Measurements from ENCODE around the gene PRRT3.

Gene PRRT3

GRCh38 chr3:9965200-9965875, 13.1 kb upstream of the PRRT3 start:
- CTCF ChIA-PET = no interaction called here
- POLR2A ChIA-PET = no interaction called here
- no peak for TF ChIP-seq FOXK2 (IDR thresholded peaks at IDR 0.05)
- TF ChIP-seq FOXA1 (IDR thresholded peaks at IDR 0.05) = no peak
- no peak for TF ChIP-seq FOXM1 (IDR thresholded peaks at IDR 0.05; ENCODE audit: borderline replicate concordance)
- TF ChIP-seq L3MBTL2 (conservative IDR thresholded peaks at IDR 0.05) = no peak
- TF ChIP-seq ELF4 (IDR thresholded peaks at IDR 0.05) = no peak
- TF ChIP-seq SP1 (IDR thresholded peaks at IDR 0.05) = no peak
- DNase-seq (ENCODE audit: extremely low spot score) = no peak

GRCh38 chr3:9957214-9957613, 5.0 kb upstream of the PRRT3 start:
- TF ChIP-seq TARDBP (IDR thresholded peaks at IDR 0.05) (no peak), HDGF (IDR thresholded peaks at IDR 0.05; ENCODE audit: borderline replicate concordance) (no peak), LEF1 (IDR thresholded peaks at IDR 0.05; ENCODE audit: borderline replicate concordance) (no peak), ELF4 (IDR thresholded peaks at IDR 0.05) (no peak), FOXM1 (IDR thresholded peaks at IDR 0.05; ENCODE audit: borderline replicate concordance) (no peak), FOXK2 (IDR thresholded peaks at IDR 0.05) (no peak), SP1 (IDR thresholded peaks at IDR 0.05) (no peak), L3MBTL2 (conservative IDR thresholded peaks at IDR 0.05) (peak; percentile 72)
- CTCF ChIA-PET = no interaction called here

GRCh38 chr3:9955611-9956352, 3.6 kb upstream of the PRRT3 start:
- TF ChIP-seq ARNT (IDR thresholded peaks at IDR 0.05) = no peak
- TF ChIP-seq NFRKB (IDR thresholded peaks at IDR 0.05) = no peak
- no peak for TF ChIP-seq PKNOX1 (IDR thresholded peaks at IDR 0.05)
- TF ChIP-seq SP1 (IDR thresholded peaks at IDR 0.05) = no peak
- no peak for TF ChIP-seq HDGF (IDR thresholded peaks at IDR 0.05; ENCODE audit: borderline replicate concordance)
- no peak for TF ChIP-seq LEF1 (IDR thresholded peaks at IDR 0.05; ENCODE audit: borderline replicate concordance)
- TF ChIP-seq L3MBTL2 (conservative IDR thresholded peaks at IDR 0.05) = no peak
- ChIA-PET POLR2A (interaction anchor here (2.4 to 3.5 kb wide), 2 partner anchors 9 to 23 kb away, joined by 7 to 18 read pairs; partner anchors contain the start of gene CRELD1), CTCF (interaction anchor here (0.6 to 1.8 kb wide), 3 partner anchors 9 to 173 kb away, joined by 3 to 10 read pairs (median 3); no protein-coding TSS in a partner anchor)
- DNase-seq (ENCODE audit: extremely low spot score) = no peak

More at GRCh38 chr3:9957214-9957613, 5.0 kb upstream of the PRRT3 start:
- POLR2A ChIA-PET = interaction anchor here (3.5 kb wide), 1 partner anchor 11 kb away, joined by 18 read pairs; no protein-coding TSS in a partner anchor
- no peak for DNase-seq (ENCODE audit: extremely low spot score)

GRCh38 chr3:9955067-9955502, 2.9 kb upstream of the PRRT3 start:
- no peak for TF ChIP-seq SP1 (IDR thresholded peaks at IDR 0.05)
- no peak for TF ChIP-seq ARNT (IDR thresholded peaks at IDR 0.05)
- no peak for TF ChIP-seq ZNF384 (IDR thresholded peaks at IDR 0.05)
- TF ChIP-seq CTBP1 (IDR thresholded peaks at IDR 0.05; ENCODE audit: borderline replicate concordance) = no peak
- no peak for TF ChIP-seq LEF1 (IDR thresholded peaks at IDR 0.05; ENCODE audit: borderline replicate concordance)
- TF ChIP-seq BHLHE40 (IDR thresholded peaks at IDR 0.05; ENCODE audit: borderline replicate concordance) = no peak
- no peak for TF ChIP-seq SUZ12 (IDR thresholded peaks at IDR 0.05)
- no peak for TF ChIP-seq FOXM1 (IDR thresholded peaks at IDR 0.05; ENCODE audit: borderline replicate concordance)
- no peak for TF ChIP-seq PKNOX1 (IDR thresholded peaks at IDR 0.05)
- TF ChIP-seq TARDBP (IDR thresholded peaks at IDR 0.05) = no peak
- TF ChIP-seq FOXA1 (IDR thresholded peaks at IDR 0.05) = no peak
- no peak for TF ChIP-seq FOXK2 (IDR thresholded peaks at IDR 0.05)
- no peak for TF ChIP-seq HDGF (IDR thresholded peaks at IDR 0.05; ENCODE audit: borderline replicate concordance)
- no peak for TF ChIP-seq ELF4 (IDR thresholded peaks at IDR 0.05)
- no peak for TF ChIP-seq L3MBTL2 (conservative IDR thresholded peaks at IDR 0.05)
- POLR2A ChIA-PET = interaction anchor here (0.7 to 3.5 kb wide), 4 partner anchors 9 to 162 kb away, joined by 3 to 18 read pairs (median 6); partner anchors contain the start of genes ARPC4, CRELD1 and EMC3
- CTCF ChIA-PET = interaction anchor here (0.6 to 1.8 kb wide), 2 partner anchors 8 to 172 kb away, joined by 3 to 10 read pairs; no protein-coding TSS in a partner anchor
- DNase-seq (ENCODE audit: extremely low spot score) = peak; percentile 32

- ChIA-PET CTCF (no interaction called here), POLR2A (interaction anchor here (0.8 to 1.0 kb wide), 2 partner anchors 9 to 18 kb away, joined by 3 read pairs; partner anchors contain the start of gene CRELD1)
- no peak for DNase-seq (ENCODE audit: extremely low spot score)
- TF ChIP-seq FOXA1 (IDR thresholded peaks at IDR 0.05) (no peak), SP1 (IDR thresholded peaks at IDR 0.05) (no peak), NFRKB (IDR thresholded peaks at IDR 0.05) (no peak), HDGF (IDR thresholded peaks at IDR 0.05; ENCODE audit: borderline replicate concordance) (no peak), BHLHE40 (IDR thresholded peaks at IDR 0.05; ENCODE audit: borderline replicate concordance) (no peak), ARNT (IDR thresholded peaks at IDR 0.05) (no peak), ZNF384 (IDR thresholded peaks at IDR 0.05) (no peak), L3MBTL2 (conservative IDR thresholded peaks at IDR 0.05) (no peak), ELF4 (IDR thresholded peaks at IDR 0.05) (no peak), CTBP1 (IDR thresholded peaks at IDR 0.05; ENCODE audit: borderline replicate concordance) (no peak)
Measured at GRCh38 chr3:9951598-9951961, 628 bp downstream of the PRRT3 start.

GRCh38 chr3:9951126-9951525, 1.1 kb downstream of the PRRT3 start:
- no peak for DNase-seq (ENCODE audit: extremely low spot score)
- ChIA-PET CTCF (no interaction called here), POLR2A (interaction anchor here (1.0 kb wide), 1 partner anchor 9 kb away, joined by 3 read pairs; no protein-coding TSS in a partner anchor)
- TF ChIP-seq SUZ12 (IDR thresholded peaks at IDR 0.05) = no peak
- TF ChIP-seq FOXA1 (IDR thresholded peaks at IDR 0.05) = no peak
- no peak for TF ChIP-seq ZNF384 (IDR thresholded peaks at IDR 0.05)
- TF ChIP-seq ELF4 (IDR thresholded peaks at IDR 0.05) = no peak
- no peak for TF ChIP-seq NFRKB (IDR thresholded peaks at IDR 0.05)
- TF ChIP-seq ARNT (IDR thresholded peaks at IDR 0.05) = no peak
- TF ChIP-seq LEF1 (IDR thresholded peaks at IDR 0.05; ENCODE audit: borderline replicate concordance) = no peak
- no peak for TF ChIP-seq HDGF (IDR thresholded peaks at IDR 0.05; ENCODE audit: borderline replicate concordance)
- no peak for TF ChIP-seq FOXK2 (IDR thresholded peaks at IDR 0.05)
- no peak for TF ChIP-seq FOXM1 (IDR thresholded peaks at IDR 0.05; ENCODE audit: borderline replicate concordance)
- no peak for TF ChIP-seq BHLHE40 (IDR thresholded peaks at IDR 0.05; ENCODE audit: borderline replicate concordance)
- TF ChIP-seq CTBP1 (IDR thresholded peaks at IDR 0.05; ENCODE audit: borderline replicate concordance) = no peak
- no peak for TF ChIP-seq PKNOX1 (IDR thresholded peaks at IDR 0.05)
- TF ChIP-seq SP1 (IDR thresholded peaks at IDR 0.05) = no peak
- no peak for TF ChIP-seq L3MBTL2 (conservative IDR thresholded peaks at IDR 0.05)
- no peak for TF ChIP-seq TARDBP (IDR thresholded peaks at IDR 0.05)

All from HEK293T (cell line).